ENCODE measurements around the gene NTN5. TPM values are rescaled to one million over a fixed set of nuclear protein-coding genes. Genes with fewer than 3 reads are reported as not detected.

Gene NTN5
- total and polyA plus RNA-seq, 9 of the 15 experiments (the other 6 are each of a cell fraction or from before 2014, with no cell fraction given): not detected

- peak; percentile 86 for TF ChIP-seq PRDM10 (IDR thresholded peaks at IDR 0.05; ENCODE audit: partially characterized antibody)
- TF ChIP-seq FOXK2 (conservative IDR thresholded peaks at IDR 0.05 in 1 of 2, IDR thresholded peaks at IDR 0.05 in 1 of 2; ENCODE audit: low read depth in 2 of 2): peak; percentile 93 to 96
- TF ChIP-seq, protein P1, sequence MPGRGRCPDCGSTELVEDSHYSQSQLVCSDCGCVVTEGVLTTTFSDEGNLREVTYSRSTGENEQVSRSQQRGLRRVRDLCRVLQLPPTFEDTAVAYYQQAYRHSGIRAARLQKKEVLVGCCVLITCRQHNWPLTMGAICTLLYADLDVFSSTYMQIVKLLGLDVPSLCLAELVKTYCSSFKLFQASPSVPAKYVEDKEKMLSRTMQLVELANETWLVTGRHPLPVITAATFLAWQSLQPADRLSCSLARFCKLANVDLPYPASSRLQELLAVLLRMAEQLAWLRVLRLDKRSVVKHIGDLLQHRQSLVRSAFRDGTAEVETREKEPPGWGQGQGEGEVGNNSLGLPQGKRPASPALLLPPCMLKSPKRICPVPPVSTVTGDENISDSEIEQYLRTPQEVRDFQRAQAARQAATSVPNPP (IDR thresholded peaks at IDR 0.05; ENCODE audit: borderline replicate concordance, insufficient read depth, insufficient read length): no peak
- no peak for TF ChIP-seq SRSF7 (optimal IDR thresholded peaks at IDR 0.05; ENCODE audit: low read depth, low read length)
- TF ChIP-seq CCAR2 (IDR thresholded peaks at IDR 0.05; ENCODE audit: low read depth, low read length): no peak
- TF ChIP-seq, protein P2, sequence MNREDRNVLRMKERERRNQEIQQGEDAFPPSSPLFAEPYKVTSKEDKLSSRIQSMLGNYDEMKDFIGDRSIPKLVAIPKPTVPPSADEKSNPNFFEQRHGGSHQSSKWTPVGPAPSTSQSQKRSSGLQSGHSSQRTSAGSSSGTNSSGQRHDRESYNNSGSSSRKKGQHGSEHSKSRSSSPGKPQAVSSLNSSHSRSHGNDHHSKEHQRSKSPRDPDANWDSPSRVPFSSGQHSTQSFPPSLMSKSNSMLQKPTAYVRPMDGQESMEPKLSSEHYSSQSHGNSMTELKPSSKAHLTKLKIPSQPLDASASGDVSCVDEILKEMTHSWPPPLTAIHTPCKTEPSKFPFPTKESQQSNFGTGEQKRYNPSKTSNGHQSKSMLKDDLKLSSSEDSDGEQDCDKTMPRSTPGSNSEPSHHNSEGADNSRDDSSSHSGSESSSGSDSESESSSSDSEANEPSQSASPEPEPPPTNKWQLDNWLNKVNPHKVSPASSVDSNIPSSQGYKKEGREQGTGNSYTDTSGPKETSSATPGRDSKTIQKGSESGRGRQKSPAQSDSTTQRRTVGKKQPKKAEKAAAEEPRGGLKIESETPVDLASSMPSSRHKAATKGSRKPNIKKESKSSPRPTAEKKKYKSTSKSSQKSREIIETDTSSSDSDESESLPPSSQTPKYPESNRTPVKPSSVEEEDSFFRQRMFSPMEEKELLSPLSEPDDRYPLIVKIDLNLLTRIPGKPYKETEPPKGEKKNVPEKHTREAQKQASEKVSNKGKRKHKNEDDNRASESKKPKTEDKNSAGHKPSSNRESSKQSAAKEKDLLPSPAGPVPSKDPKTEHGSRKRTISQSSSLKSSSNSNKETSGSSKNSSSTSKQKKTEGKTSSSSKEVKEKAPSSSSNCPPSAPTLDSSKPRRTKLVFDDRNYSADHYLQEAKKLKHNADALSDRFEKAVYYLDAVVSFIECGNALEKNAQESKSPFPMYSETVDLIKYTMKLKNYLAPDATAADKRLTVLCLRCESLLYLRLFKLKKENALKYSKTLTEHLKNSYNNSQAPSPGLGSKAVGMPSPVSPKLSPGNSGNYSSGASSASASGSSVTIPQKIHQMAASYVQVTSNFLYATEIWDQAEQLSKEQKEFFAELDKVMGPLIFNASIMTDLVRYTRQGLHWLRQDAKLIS (CRISPR knock-in tag; IDR thresholded peaks at IDR 0.05): peak; percentile 97
- no peak for TF ChIP-seq ZNF57 (CRISPR knock-in tag; IDR thresholded peaks at IDR 0.05)
- TF ChIP-seq, protein P3, sequence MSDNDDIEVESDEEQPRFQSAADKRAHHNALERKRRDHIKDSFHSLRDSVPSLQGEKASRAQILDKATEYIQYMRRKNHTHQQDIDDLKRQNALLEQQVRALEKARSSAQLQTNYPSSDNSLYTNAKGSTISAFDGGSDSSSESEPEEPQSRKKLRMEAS (CRISPR knock-in tag; IDR thresholded peaks at IDR 0.05): peak; percentile 95
- peak; percentile 77; the same call in 1 of the 2 replicates for TF ChIP-seq ZNF766 (CRISPR knock-in tag; conservative IDR thresholded peaks at IDR 0.05)
- TF ChIP-seq PHF8 (IDR thresholded peaks at IDR 0.05; ENCODE audit: borderline replicate concordance, low read length): peak; percentile 93
- peak; percentile 86; the same call in 1 of the 2 replicates for TF ChIP-seq CTBP1 (IDR thresholded peaks at IDR 0.05; ENCODE audit: borderline replicate concordance)
- TF ChIP-seq HDAC1 (IDR thresholded peaks at IDR 0.05): peak in 1 of 2 experiments; percentile 44; a peak in 1 of 4 replicates
- TF ChIP-seq POLR2AphosphoS2 (IDR thresholded peaks at IDR 0.05; ENCODE audit: low read length): peak; percentile 88
- peak; percentile 93 for TF ChIP-seq HMBOX1 (IDR thresholded peaks at IDR 0.05)
- TF ChIP-seq MAFK (IDR thresholded peaks at IDR 0.05; ENCODE audit: low read length): peak; percentile 5
- no peak for TF ChIP-seq MCM5 (IDR thresholded peaks at IDR 0.05; ENCODE audit: low read depth)
- no peak for TF ChIP-seq SAFB2 (IDR thresholded peaks at IDR 0.05; ENCODE audit: borderline replicate concordance, low read depth, low read length, severe bottlenecking)
Measured at GRCh38 chr19:48618916-48619691, 53.7 kb downstream of the NTN5 start, which contains the start of the genes RPL18 and SPHK2 (continued).
